HG03442 (cell line): ENCODE measurements around the gene XIST.
"Not testable (repeated sequence)": the region's sequence is repeated elsewhere in the genome, so short reads cannot be mapped to it uniquely, and the experiment has no call there.

Experiments
- ATAC-seq: cut with Tn5 transposase; IDR thresholded peaks from one replicate; pipeline ENCODE4 v1.9.1; 2021; ENCODE audit warnings: mild to moderate bottlenecking, moderate library complexity; ENCODE audit not compliant: unreplicated experiment

XIST gene

DNA sequence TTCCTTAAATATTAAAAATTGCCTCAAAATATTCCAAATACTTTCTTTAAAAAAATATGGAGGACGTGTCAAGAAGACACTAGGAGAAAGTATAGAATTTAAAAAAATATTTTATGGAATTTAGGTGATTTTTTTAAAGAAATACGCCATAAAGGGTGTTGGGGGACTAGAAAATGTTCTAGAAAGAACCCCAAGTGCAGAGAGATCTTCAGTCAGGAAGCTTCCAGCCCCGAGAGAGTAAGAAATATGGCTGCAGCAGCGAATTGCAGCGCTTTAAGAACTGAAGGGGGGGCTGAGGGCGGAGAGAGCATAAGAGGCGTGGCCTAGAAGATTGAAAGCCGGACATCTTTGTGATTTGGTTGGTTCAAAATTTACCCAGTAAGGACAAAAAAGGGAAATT is at the start of gene XIST:
XIST (minus strand) TSS at position 248 of the 400 bp plus-strand sequence.
- ATAC-seq: no peak

- ATAC-seq: not testable (repeated sequence)
Observed at GRCh38 chrX:73898315-73898714, 45.8 kb upstream of the XIST start.

DNA sequence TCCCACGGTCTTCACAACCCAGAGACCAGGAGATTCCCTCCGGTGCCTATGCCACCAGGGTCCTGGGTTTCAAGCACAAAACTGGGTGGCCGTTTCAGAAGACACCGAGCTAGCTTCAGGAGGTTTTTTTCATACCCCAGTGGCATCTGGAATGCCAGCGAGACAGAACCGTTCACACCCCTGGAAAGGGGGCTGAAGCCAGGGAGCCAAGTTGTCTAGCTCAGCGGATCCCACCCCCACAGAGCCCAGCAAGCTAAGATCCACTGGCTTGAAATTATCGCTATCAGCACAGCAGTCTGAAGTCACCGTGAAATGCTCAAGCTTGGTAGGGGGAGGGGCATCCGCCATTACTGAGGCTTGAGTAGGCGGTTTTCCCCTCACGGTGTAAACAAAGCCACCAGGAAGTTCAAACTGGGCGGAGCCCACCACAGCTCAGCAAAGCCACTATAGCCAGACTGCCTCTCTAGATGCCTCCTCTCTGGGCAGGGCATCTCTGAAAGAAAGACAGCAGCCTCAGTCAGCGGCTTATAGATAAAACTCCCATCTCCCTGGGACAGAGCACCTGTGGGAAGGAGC is 40.1 kb upstream of the XIST start:
- not testable (repeated sequence) for ATAC-seq

- not testable (repeated sequence) for ATAC-seq
Observed at GRCh38 chrX:73882260-73882659, 29.7 kb upstream of the XIST start.

GRCh38 chrX:73877687-73878086 is 25.2 kb upstream of the XIST start:
- no peak for ATAC-seq

DNA sequence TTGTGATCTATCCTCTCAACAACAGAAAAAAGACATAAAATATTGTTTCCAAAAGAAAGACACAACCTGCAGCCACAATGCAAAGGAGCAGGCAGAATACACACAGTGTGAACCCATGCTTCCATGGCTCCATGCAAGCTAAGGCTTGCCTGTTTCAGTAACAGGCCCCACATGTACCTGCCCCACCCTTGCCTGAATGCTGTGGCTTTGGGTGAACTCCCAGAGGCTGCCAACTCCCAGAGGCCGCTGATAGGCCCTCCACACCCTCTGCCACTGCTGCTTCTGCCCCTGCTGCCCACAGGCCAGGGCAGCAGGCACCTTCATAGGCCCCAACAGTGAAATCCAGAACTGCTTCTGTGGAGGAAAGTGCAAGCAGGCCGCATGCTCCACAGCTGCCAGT is 24.4 kb upstream of the XIST start:
- ATAC-seq: no peak

DNA sequence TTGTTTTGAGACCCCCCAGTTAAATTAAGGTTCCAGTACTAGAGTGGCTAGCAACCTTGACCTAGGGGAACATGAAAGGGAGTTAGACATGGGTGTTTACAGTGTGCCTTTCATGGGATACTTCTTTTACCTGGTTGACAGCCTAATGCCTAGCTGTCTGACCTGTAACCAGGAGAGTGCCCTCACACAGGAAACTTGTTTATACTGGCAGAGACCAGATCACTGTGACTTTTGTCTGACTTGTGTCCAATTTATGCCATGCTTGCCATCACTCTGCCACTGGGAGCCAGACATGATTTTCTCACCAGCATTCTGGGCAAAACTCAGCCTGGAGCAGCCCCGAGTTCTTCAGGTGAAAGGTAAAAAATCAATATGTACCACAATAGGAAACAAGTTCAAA is 16.4 kb upstream of the XIST start:
- ATAC-seq: no peak

- no peak for ATAC-seq
Observed at GRCh38 chrX:73867144-73867543, 14.6 kb upstream of the XIST start.

DNA sequence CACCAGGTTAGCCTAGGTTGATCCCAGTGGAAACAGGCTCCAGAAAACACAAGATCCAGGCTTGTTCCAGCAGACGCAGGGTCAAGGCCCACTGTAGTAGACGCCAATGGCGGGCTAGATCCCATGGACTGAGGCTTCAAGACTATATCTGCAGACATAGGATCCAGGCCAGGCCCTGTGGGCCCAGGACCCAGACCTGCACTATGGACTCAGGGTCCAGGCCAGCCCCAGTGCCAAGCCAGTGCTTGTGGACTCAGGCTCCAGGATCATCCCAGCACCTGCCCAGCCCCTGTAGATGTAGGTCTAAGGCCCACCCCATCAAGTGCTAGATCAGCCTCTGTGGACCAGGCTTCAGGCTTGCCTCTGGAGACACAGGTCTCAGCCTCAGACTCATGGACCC is 11.3 kb upstream of the XIST start:
- no peak for ATAC-seq

- ATAC-seq: no peak
Observed at GRCh38 chrX:73863268-73863667, 10.8 kb upstream of the XIST start.

DNA sequence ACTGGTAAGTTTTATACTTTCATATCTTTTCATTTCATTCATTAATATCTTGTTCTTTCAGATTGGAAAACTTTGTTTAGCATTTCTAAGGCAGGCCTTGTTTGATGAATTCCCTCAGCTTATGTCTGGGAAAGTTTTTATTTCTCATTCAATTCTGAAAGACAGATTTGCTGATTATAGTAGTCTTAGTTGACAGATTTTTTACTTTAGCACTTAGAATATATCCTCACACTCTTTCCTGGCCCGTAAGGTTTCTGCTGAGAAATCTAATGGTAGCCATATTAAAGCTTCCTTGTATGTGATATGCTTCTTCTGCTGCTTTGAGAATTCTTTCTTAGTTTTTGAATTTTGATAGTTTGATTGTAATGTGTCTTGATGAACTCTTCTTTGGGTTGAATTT is 7.1 kb upstream of the XIST start:
- no peak for ATAC-seq

DNA sequence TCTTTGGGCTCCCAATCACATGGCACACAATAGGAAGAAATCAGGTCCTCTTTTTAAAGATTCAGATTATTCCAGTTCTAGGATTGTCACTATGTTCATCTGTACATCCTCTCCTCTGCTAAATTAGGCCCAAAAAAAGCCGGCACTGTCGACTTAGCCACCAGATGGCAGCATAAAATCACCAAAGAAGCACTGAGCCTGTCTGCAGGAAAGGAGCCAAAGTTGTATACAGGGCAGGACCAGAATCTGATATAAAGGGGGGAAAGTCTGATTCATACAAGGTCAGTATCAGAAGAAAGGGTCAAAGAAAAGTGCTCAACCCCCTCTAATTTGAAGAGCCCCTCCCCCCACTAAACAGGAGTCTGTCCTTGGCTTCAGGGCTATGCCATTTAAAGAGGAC is 3.0 kb upstream of the XIST start:
- no peak for ATAC-seq

GRCh38 chrX:73852022-73852421 is 492 bp downstream of the XIST start:
- ATAC-seq: no peak

- no peak for ATAC-seq
Observed at GRCh38 chrX:73851014-73852009, 1.2 kb downstream of the XIST start.

GRCh38 chrX:73850124-73851013 is 2.1 kb downstream of the XIST start:
- ATAC-seq: no peak

DNA sequence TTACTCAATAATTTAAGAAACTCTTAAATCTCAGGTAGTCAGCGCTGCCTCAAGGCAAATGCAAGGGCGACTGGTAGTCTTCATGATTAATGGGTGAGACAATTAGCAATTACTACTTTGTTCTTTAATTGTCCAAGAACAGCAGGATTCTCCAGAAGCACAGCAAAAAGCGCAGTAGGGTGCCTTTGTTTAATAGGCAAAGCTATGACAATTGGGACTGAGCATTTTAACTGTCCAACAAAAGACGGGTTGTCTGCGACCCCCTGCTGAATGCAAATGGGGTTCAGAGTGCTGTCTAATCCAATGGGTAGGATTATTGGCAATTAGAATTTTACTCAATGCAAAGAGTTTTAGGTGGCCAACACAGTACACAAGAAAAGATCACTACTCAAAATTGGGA is 3.4 kb downstream of the XIST start:
- ATAC-seq: no peak

GRCh38 chrX:73847991-73848390 is 4.5 kb downstream of the XIST start:
- no peak for ATAC-seq

DNA sequence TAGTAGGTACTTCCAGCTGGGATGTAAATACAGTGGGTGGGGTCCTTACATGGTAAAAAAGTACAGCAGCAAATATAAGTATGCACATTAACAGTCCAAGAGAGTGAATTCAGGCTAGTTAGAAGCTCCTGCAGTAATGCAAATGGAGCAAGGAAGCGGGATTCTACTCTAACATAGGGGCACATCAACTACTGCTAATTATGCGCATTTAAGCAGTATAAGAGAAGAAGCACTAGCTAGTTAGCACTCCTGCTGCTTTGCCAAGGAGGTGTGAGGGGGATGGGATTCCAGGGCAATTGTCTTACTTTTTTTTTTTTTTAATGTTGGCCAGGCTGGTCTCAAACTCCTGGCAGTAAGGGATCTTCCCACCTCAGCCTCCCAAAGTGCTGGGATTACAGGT is 5.4 kb downstream of the XIST start:
- no peak for ATAC-seq

GRCh38 chrX:73842541-73843234 is 9.8 kb downstream of the XIST start:
- no peak for ATAC-seq

- ATAC-seq: no peak
Observed at GRCh38 chrX:73841337-73841736, 11.2 kb downstream of the XIST start.
